Large intestine (tissue), 3 donors: ENCODE measurements around the gene FGGY. TPM values are rescaled to one million over a fixed set of nuclear protein-coding genes. Genes with fewer than 3 reads are reported as not detected.

Experiments
- DNase-seq, 2 donors: peaks; one replicate each; pipeline versions ENCODE4 v3.0.0 to v3.0.0-alpha.2; 2013
- H3K27ac ChIP-seq: one replicate; pipeline ENCODE4 v1.5.1; 2013; ENCODE audit warnings: low read length
- H3K27me3 ChIP-seq: 2 replicates; pipeline ENCODE4 v1.6.1; 2013; ENCODE audit warnings: low read length; ENCODE audit not compliant: control insufficient read depth, insufficient read depth
- H3K36me3 ChIP-seq: 2 replicates; pipeline ENCODE4 v1.6.1; 2013; ENCODE audit warnings: low read length; ENCODE audit not compliant: control insufficient read depth, insufficient read depth
- H3K4me1 ChIP-seq: one replicate; pipeline ENCODE4 v1.6.1; 2013; ENCODE audit warnings: low read length; ENCODE audit not compliant: control insufficient read depth, insufficient read depth
- H3K4me3 ChIP-seq: one replicate; pipeline ENCODE4 v1.5.1; 2013; ENCODE audit warnings: low read length
- H3K9me3 ChIP-seq: one replicate; pipeline ENCODE4 v1.6.1; 2013; ENCODE audit warnings: mild to moderate bottlenecking, low read depth, low read length, moderate library complexity; ENCODE audit not compliant: control insufficient read depth
- WGBS: methylation state at CpG from one replicate; pipeline ENCODE4 v1.1.5; 2013; ENCODE audit warnings: low lambda C conversion rate; ENCODE audit not compliant: insufficient coverage; 5-methylcytosine and 5-hydroxymethylcytosine counted together
- polyA plus RNA-seq: library from polyadenylated mRNA; unstranded; fragments of 120-200 nt; gene quantifications from one replicate; pipeline ENCODE4 v1.2.1, GENCODE V29; 2013

The FGGY gene
- polyA plus RNA-seq, 1 donor: 17.5 TPM

GRCh38 chr1:59329412-59330053, 32.6 kb downstream of the FGGY start:
- Histone ChIP-seq H3K36me3 (peaks cover 3% of the 10 kb centered on the region), H3K4me1 (no peaks in the 10 kb centered on the region), H3K9me3 (no peaks in the 10 kb centered on the region), H3K27ac (no peak overlapping the region), H3K27me3 (no peaks in the 10 kb centered on the region), H3K4me3 (no peak overlapping the region)
- no CpG with 5 or more reads among the region's 4 CpGs for WGBS
- no peak for DNase-seq

- DNase-seq: no peak
- H3K9me3 ChIP-seq: no peaks in the 10 kb centered on the region
- H3K27me3 ChIP-seq: no peaks in the 10 kb centered on the region
- peaks cover 3% of the 10 kb centered on the region for H3K36me3 ChIP-seq
- no peaks in the 10 kb centered on the region for H3K4me1 ChIP-seq
- no peak overlapping the region for H3K4me3 ChIP-seq
- H3K27ac ChIP-seq: no peak overlapping the region
- WGBS: no CpG with 5 or more reads among the region's 5 CpGs
Observed at GRCh38 chr1:59331686-59332620, 35.1 kb downstream of the FGGY start.

- Histone ChIP-seq H3K27me3 (no peaks in the 10 kb centered on the region), H3K4me3 (no peak overlapping the region), H3K27ac (peak overlapping the region; percentile 18), H3K36me3 (peaks cover 3% of the 10 kb centered on the region), H3K9me3 (no peaks in the 10 kb centered on the region), H3K4me1 (no peaks in the 10 kb centered on the region)
- no peak for DNase-seq
Observed at GRCh38 chr1:59332983-59333382, 36.1 kb downstream of the FGGY start.

GRCh38 chr1:59333626-59334277, 36.9 kb downstream of the FGGY start:
- peak overlapping the region; percentile 18 for H3K27ac ChIP-seq
- H3K36me3 ChIP-seq: peaks cover 3% of the 10 kb centered on the region
- peak; percentile 56 to 59 for DNase-seq
- H3K9me3 ChIP-seq: no peaks in the 10 kb centered on the region
- H3K4me1 ChIP-seq: no peaks in the 10 kb centered on the region
- no CpG with 5 or more reads among the region's 3 CpGs for WGBS
- no peaks in the 10 kb centered on the region for H3K27me3 ChIP-seq
- no peak overlapping the region for H3K4me3 ChIP-seq

GRCh38 chr1:59340411-59341307, 43.8 kb downstream of the FGGY start:
- no peak overlapping the region for H3K4me3 ChIP-seq
- no peaks in the 10 kb centered on the region for H3K9me3 ChIP-seq
- DNase-seq: no peak
- H3K36me3 ChIP-seq: no peaks in the 10 kb centered on the region
- WGBS: 96% methylated on average over 3 of the region's 5 CpGs
- H3K27me3 ChIP-seq: no peaks in the 10 kb centered on the region
- no peak overlapping the region for H3K27ac ChIP-seq
- H3K4me1 ChIP-seq: no peaks in the 10 kb centered on the region

GRCh38 chr1:59342801-59343575, 46.1 kb downstream of the FGGY start:
- no peaks in the 10 kb centered on the region for H3K9me3 ChIP-seq
- no peak overlapping the region for H3K4me3 ChIP-seq
- 94% methylated on average over 2 of the region's 3 CpGs for WGBS
- no peak overlapping the region for H3K27ac ChIP-seq
- H3K27me3 ChIP-seq: no peaks in the 10 kb centered on the region
- no peak for DNase-seq
- no peaks in the 10 kb centered on the region for H3K36me3 ChIP-seq
- H3K4me1 ChIP-seq: no peaks in the 10 kb centered on the region

- Histone ChIP-seq H3K4me1 (no peaks in the 10 kb centered on the region), H3K27me3 (no peaks in the 10 kb centered on the region), H3K27ac (no peak overlapping the region), H3K4me3 (no peak overlapping the region), H3K36me3 (no peaks in the 10 kb centered on the region), H3K9me3 (no peaks in the 10 kb centered on the region)
- WGBS: no CpG with 5 or more reads among the region's 1 CpG
- DNase-seq: no peak
Observed at GRCh38 chr1:59343576-59343840, 46.6 kb downstream of the FGGY start.

- Histone ChIP-seq H3K4me1 (no peaks in the 10 kb centered on the region), H3K27ac (no peak overlapping the region), H3K27me3 (no peaks in the 10 kb centered on the region), H3K9me3 (no peaks in the 10 kb centered on the region), H3K36me3 (no peaks in the 10 kb centered on the region), H3K4me3 (no peak overlapping the region)
- no peak for DNase-seq
- WGBS: no CpG with 5 or more reads among the region's 1 CpG
Observed at GRCh38 chr1:59345221-59345620, 48.3 kb downstream of the FGGY start.

GRCh38 chr1:59346429-59346828, 49.5 kb downstream of the FGGY start:
- WGBS: 40% methylated on average over 1 of the region's 3 CpGs
- H3K27me3 ChIP-seq: no peaks in the 10 kb centered on the region
- no peaks in the 10 kb centered on the region for H3K4me1 ChIP-seq
- no peaks in the 10 kb centered on the region for H3K9me3 ChIP-seq
- no peak overlapping the region for H3K4me3 ChIP-seq
- no peaks in the 10 kb centered on the region for H3K36me3 ChIP-seq
- no peak for DNase-seq
- no peak overlapping the region for H3K27ac ChIP-seq
